GM15510 (cell line): ENCODE results near the gene BEX4.

Experiments
- POLR2A ChIP-seq: IDR thresholded peaks from 3 replicates; pipeline ENCODE4 v1.6.1; 2011; ENCODE audit warnings: borderline replicate concordance; ENCODE audit not compliant: insufficient read length; ENCODE audit errors: extremely low read depth

The BEX4 gene

GRCh38 chrX:103214870-103215424 is at the start of gene BEX4:
TSS of gene BEX4 (plus strand) at chrX:103215108. CDS start at chrX:103216154, 1,046 bp downstream.
- no peak for TF ChIP-seq POLR2A

DNA sequence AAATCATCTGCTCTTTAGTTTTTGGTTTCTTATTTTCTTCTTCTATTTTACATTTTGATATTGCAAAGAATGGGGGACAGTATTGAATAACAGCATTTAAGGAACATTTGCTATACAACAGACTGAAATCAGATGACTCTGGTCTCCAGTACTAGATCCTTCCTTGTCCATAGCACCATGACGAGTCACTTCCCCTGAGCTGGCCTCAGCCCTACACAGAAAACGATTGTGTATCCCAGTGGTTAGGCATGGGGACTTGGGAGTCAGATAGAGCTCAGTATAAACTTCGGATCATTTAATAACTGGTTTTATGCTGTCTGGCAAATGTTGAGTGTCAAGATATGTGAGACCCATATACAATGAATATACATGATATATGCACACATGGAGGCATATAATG is 44.7 kb upstream of the BEX4 start:
- no peak for TF ChIP-seq POLR2A

- no peak for TF ChIP-seq POLR2A
These were observed 43.6 kb upstream of the BEX4 start for GRCh38 chrX:103171353-103171752.

DNA sequence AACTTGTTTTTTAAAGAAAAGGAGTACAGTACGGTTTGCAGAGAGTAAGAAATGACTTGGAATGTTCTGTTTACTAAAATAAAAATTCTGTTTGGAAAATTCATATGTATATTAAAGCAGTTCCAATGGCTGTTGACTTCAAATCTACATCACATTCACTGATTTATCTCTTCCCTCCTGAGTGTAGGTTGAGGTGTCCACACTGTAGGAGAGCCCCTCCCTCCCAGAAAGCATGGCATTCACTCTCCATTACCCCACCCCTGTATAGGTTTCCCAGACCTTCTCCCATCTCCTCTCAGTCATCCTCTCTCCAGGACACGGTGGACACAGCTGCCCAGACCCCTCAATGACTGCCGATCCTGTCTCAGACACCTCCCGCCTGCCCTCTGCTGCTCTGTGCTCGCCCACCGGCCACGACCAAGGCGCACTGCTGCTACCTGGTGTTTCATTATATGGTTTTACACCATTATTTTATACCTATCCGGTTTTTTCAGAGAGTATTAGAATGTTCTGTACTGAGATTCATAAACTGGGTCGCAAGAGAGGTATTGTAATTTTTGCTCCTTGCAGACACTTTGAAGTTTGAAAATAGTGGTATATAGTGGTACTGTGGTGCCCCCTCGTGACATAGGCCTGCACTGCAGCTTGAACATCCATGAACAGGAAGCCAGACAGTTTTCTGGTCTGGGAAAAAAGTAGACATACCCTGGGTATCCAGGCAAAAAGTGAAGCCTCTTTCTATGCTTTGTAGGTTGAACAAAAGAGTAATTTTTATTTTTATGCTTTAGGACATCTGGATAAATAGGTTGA is 38.8 kb upstream of the BEX4 start:
- TF ChIP-seq POLR2A = no peak

- TF ChIP-seq POLR2A = no peak
These were observed 37.4 kb upstream of the BEX4 start for GRCh38 chrX:103177556-103177955.

- TF ChIP-seq POLR2A = no peak
These were observed 31.0 kb upstream of the BEX4 start for GRCh38 chrX:103183912-103184311.

GRCh38 chrX:103187953-103188475 is 26.9 kb upstream of the BEX4 start:
- TF ChIP-seq POLR2A = no peak

DNA sequence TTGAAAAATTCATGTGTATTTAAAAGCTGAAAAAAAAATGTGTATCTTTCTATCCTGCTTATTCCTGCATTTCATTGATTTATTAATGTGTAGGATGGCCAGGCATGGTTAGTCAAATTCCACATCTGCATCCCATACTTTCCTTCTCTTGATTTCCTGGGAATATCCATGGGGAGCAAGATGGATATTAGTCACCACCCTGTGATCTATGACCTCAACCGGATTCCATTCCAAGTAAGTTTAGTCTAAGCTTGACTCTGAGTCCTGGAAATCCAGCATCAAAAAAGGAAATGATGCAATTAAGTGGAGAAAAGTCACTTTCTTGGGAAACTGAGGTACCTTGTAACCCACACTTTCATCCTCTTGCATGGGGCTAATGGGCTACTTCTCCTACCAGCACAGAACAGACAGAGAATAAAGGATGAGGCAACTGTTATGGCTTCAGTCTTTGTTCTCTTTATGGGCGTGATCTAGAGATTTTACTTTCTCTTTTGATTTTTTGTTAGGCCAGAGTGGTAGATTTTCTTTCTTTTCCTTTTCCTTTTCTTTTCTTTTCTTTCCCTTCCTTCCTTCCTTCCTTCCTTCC is 17.1 kb upstream of the BEX4 start:
- no peak for TF ChIP-seq POLR2A

DNA sequence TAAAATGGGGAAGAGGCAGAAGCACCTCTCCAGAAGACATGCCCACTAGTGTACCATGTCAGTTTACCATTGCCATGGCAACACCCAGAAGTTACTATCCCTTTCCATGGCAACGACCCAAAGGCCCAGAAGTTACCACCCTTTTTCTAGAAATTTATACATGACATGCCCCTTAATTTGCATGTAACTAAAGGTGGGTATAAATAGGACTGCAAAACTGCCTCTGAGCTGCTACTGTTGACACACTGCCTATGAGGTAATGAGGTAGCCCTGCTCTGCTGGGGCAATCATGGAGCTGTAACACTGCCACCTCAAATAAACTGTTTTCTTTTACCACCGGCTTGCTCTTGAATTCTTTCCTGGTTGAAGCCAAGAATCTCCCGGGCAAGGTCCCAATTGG is 13.9 kb upstream of the BEX4 start:
- TF ChIP-seq POLR2A = no peak

DNA sequence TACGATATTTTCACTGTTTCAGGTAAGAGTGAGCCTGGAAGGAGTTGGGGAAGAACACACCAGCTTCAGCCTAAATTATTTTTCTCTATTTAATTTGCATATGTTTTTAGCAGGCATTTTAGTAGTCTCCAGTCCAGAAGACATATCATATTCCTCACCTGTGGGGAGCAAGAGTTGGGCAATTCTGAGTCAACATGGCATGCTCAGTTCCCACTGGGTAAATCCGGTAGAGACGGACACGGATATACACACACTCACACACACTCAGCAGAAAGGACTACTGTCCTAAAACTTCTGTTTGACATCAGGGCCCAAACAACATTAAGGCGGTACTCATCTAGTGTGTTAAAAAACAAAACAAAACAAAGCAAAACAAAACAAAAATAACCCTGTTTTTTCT is 4.9 kb upstream of the BEX4 start:
- no peak for TF ChIP-seq POLR2A

DNA sequence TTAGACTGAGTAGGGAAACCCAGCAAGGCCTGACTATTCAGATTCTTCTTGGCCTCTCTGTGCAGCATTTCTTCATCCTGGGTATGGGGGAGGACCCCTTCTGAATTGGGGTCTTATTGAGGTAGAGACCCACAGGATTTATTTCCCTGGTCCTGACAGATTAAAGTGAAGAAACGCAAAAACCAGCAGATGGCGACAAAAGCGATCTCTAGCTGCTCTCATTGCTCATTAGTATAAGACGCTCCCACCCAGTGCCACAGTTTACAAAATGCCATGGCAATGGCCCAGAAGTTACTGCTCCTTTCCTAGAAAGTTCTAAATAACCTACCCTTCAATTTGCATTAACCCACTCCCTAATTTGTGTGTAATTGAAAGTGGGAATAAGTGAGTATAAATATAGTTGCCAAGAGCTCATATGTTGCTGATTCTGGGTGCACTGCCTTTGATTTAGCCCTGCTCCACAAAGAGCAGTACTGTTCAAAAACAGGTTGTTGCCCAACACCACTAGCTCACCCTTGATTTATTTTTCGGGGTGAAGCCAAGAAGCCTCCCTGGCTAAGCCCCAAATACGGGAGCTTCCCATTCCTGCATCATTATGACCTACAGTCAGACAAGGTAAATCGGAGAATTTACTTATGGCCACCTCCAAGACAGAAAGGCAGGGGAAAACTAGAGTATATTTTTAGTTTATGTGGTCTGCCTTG is 3.7 kb upstream of the BEX4 start:
- no peak for TF ChIP-seq POLR2A

DNA sequence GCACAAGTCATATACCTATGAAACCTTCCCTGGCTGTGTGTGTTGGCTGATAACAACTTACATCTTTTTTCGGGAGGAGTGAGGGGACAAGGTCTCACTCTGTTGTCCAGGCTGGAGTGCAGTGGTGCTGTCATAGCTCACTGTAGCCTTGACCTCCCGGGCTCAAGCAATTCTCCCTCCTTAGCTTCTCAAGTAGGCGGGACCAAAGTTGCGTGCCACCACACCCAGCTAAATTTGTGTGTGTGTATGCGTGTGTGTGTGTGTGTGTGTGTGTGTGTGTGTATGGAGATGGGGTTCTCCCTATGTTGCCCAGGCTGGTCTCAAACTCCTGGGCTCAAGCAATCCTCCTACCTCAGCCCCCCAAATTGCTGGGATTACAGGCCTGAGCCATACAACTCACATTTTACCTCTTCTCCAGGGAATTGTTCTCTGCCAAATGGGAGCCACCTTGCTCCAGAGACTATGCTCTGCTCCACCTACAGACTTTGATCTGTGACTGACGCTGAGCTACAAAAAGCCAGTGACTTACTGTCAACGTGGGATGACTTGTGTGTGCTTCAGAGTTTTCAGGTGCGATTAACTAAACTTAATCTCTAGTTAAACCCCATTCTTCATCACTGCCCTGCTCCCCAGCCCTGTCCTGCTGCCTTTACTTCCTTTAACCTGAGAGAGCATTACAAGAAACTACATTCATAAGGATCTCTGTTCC is 2.0 kb upstream of the BEX4 start:
- TF ChIP-seq POLR2A = no peak

- no peak for TF ChIP-seq POLR2A
These were observed 600 bp downstream of the BEX4 start for GRCh38 chrX:103215425-103215991.
